ENCODE results near the gene PI4KB. TPM values are rescaled to one million over a fixed set of nuclear protein-coding genes. Genes with fewer than 3 reads are reported as not detected.

Gene PI4KB
- total RNA-seq, 3 donors from 2014 or later = 50.9 to 60.2 (median 57.8) TPM

DNA sequence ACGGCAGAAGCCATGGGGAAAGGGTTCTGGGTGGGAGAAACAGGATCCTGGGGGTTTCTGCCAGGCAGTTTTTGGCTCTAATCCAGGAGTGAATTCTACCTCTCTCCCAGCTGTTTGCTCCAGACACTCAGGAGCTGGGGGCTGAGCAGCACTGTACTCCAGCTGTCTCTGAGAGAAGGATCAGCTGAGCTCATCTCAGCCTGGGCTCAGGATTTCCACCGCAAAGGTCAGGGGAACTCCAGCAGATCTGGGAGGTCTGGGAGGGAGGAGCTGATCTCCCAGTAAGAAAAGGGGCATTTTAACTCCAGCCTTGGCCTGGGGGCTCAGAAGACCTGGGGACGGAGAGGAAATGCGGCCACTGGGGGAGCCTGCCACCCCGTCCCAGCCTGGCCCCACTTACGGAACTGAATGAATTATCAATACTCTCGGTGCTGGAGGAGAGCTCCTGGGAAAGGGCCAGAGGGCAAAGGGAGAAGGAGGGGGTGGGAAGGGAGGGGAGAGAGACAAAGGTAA, 17.3 kb downstream of the PI4KB start:
- DNase-seq (no peak), ATAC-seq (no peak)
- H3K4me1 Mint-ChIP-seq (ENCODE audit: low read depth) = peaks cover 39% of the 10 kb centered on the region
- H3K9me3 Mint-ChIP-seq = no peaks in the 10 kb centered on the region
- no peaks in the 10 kb centered on the region for H3K27me3 Mint-ChIP-seq (ENCODE audit: low read depth)
- peaks cover 48% of the 10 kb centered on the region for H3K36me3 Mint-ChIP-seq (ENCODE audit: insufficient read depth)
- no peak overlapping the region for H3K4me3 Mint-ChIP-seq

DNA sequence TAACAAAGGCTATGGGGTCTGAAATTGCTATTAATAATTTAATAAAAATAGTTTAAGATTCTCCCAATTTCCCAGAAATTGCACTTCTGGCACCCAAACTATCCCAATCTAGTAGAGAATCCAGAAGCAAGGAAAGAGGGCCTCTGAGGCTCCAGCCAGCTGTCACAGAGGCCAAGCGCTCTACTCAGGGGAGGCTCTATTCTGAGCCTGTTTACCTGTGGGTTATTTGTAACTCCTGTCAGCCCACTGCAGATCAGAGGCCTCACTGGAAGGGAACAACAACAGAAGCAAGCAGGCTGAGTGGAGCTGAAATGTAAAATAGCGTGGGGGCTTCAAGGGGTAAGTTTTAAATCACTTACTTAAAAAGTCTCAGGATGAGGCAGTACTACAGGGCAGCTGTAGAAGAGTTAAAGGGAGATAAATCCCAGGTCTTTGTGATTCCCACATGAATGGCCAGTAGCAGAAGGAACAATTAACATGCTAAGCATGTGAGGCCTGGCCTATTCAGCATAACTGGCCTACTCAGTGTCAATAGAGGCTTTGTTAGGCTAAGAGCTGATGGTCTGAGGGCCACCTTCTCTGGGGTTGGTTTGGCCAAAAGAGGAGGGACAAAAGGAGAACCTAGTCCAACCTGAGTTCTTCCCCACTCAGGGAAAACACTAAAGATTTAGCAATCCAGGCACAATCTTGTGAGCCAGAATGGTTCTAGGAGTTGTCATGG, 32.3 kb downstream of the PI4KB start:
- H3K36me3 Mint-ChIP-seq (ENCODE audit: insufficient read depth) = peaks cover 36% of the 10 kb centered on the region
- DNase-seq (no peak), ATAC-seq (no peak)

DNA sequence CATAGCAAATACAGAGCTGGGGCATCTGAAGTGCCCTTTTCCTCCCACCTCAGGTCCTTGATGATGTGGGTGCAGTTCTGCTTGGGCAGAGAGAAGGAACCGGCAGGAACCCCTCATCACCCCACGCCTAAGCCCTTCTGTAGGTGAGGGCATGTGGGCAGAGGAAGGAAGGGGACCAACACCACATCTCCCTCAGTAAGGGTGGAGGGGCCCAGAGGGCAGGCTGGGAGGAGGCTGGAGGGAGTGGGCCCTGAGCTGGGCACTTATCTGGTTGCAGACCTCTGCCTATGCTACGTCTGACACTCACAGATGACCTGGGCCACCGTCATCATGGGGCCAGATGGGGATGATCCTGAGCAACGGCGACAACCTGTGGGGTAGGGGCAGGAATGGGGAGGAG, 34.1 kb downstream of the PI4KB start:
- H3K4me3 Mint-ChIP-seq = no peak overlapping the region
- peak; percentile 9 to 11 for ATAC-seq
- DNase-seq = no peak
- H3K4me1 Mint-ChIP-seq (ENCODE audit: low read depth) = peaks cover 10% of the 10 kb centered on the region
- H3K27me3 Mint-ChIP-seq (ENCODE audit: low read depth) = no peaks in the 10 kb centered on the region
- H3K36me3 Mint-ChIP-seq (ENCODE audit: insufficient read depth) = peaks cover 30% of the 10 kb centered on the region
- H3K9me3 Mint-ChIP-seq = no peaks in the 10 kb centered on the region

More for the DNA sequence above, 32.3 kb downstream of the PI4KB start:
- H3K27me3 Mint-ChIP-seq (ENCODE audit: low read depth) = no peaks in the 10 kb centered on the region
- H3K4me1 Mint-ChIP-seq (ENCODE audit: low read depth) = no peaks in the 10 kb centered on the region
- H3K4me3 Mint-ChIP-seq = no peak overlapping the region
- H3K9me3 Mint-ChIP-seq = no peaks in the 10 kb centered on the region

DNA sequence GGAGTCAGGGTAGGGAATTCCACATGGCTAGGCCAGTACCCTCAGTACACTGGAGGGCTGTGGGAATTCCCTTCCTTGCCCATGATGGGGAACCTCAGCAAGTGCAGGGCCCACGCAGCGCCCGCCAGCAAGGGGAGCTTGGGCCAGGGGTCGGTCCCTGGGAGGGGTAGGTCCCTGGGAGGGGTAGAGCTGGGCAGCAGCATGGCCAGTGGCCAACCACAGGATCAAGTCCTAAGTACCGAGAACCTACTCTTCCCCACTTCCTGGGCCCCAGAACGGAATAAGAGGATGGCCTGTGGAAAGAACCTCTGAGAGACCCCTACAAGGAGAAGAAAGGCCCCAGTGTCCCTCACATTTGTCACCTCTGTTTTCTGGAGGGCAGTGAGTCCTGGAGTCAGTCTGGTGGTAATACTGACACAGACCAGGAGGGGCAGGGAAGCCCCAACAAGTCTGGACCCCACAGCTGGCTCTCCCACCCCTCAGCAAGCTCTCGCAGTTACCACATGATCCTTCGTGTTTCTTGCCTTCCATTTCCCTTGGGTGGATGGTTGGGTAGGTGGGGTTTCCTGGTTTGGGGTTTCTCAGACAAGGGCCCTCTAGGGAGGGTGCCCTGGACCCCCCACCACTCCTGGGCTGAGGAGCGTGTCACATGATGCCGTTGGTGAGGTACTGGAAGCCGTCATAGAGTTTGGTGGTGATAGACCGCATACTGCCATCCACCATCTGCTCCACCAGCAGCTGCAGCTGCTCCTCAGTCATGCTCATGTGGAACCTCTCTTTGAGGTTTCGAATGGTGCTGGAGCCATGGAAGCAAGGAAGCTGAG, 34.8 kb downstream of the PI4KB start:
- DNase-seq (no peak), ATAC-seq (no peak)
- peaks cover 29% of the 10 kb centered on the region for H3K36me3 Mint-ChIP-seq (ENCODE audit: insufficient read depth)

DNA sequence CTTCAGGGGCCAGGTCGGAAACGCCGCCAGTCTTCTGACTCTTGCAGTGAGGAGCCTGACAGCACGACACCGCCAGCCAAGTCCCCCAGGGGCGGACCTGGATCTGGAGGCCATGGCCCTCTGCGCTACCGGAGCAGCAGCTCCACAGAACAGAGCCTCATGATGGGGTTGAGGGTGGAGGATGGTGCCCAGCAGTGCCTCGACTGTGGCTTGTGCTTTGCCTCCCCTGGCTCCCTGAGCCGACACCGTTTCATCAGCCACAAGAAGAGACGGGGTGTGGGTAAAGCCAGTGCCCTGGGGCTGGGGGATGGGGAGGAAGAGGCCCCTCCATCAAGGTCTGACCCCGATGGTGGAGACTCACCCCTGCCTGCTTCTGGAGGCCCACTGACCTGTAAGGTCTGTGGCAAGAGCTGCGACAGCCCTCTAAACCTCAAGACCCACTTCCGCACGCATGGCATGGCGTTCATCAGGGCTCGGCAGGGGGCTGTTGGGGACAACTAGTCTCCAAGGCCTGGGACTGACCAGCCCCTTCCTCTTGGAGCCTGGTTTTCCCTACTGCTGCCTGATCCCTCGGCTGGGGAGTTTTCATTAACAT, 36.4 kb downstream of the PI4KB start:
- H3K36me3 Mint-ChIP-seq (ENCODE audit: insufficient read depth) = peaks cover 34% of the 10 kb centered on the region
- no peaks in the 10 kb centered on the region for H3K27me3 Mint-ChIP-seq (ENCODE audit: low read depth)
- H3K4me1 Mint-ChIP-seq (ENCODE audit: low read depth) = peaks cover 10% of the 10 kb centered on the region
- DNase-seq (no peak), ATAC-seq (no peak)
- no peaks in the 10 kb centered on the region for H3K9me3 Mint-ChIP-seq
- no peak overlapping the region for H3K4me3 Mint-ChIP-seq

More for the DNA sequence above, 34.8 kb downstream of the PI4KB start:
- H3K4me1 Mint-ChIP-seq (ENCODE audit: low read depth) = peaks cover 10% of the 10 kb centered on the region
- no peaks in the 10 kb centered on the region for H3K9me3 Mint-ChIP-seq
- no peak overlapping the region for H3K4me3 Mint-ChIP-seq
- no peaks in the 10 kb centered on the region for H3K27me3 Mint-ChIP-seq (ENCODE audit: low read depth)

DNA sequence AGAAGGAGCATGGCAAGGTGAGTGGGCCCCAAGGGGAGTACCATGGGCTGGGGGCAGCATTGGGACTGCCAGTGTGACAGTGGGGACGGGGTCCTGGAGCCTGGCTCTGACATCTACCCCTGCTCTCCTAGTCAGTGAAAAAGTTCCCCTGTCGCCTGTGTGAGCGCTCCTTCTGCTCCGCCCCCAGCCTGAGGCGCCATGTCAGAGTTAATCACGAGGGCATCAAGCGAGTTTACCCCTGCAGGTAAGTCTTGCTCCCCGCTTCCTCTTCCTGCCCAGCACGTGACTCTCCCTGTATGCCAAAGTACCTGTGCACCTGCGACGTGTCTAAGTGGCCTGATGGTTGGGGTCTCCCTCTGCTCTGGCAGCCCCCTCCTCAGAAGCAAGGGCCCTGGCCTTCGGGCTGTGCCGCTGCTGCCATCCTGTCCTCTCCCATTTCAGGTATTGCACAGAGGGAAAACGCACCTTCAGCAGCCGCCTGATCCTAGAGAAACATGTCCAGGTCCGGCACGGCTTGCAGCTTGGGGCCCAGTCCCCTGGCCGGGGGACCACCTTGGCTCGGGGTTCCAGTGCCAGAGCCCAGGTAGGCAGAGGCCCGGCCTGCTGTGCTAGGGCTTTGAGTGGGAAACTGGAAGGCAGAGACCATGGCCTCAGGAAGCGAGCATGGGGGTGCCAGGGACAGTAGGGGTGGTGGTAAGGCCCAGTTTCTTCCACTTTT, 37.1 kb downstream of the PI4KB start:
- ATAC-seq (no peak), DNase-seq (no peak)
- H3K4me1 Mint-ChIP-seq (ENCODE audit: low read depth) = peaks cover 10% of the 10 kb centered on the region
- no peak overlapping the region for H3K4me3 Mint-ChIP-seq
- peaks cover 34% of the 10 kb centered on the region for H3K36me3 Mint-ChIP-seq (ENCODE audit: insufficient read depth)
- no peaks in the 10 kb centered on the region for H3K27me3 Mint-ChIP-seq (ENCODE audit: low read depth)
- no peaks in the 10 kb centered on the region for H3K9me3 Mint-ChIP-seq

DNA sequence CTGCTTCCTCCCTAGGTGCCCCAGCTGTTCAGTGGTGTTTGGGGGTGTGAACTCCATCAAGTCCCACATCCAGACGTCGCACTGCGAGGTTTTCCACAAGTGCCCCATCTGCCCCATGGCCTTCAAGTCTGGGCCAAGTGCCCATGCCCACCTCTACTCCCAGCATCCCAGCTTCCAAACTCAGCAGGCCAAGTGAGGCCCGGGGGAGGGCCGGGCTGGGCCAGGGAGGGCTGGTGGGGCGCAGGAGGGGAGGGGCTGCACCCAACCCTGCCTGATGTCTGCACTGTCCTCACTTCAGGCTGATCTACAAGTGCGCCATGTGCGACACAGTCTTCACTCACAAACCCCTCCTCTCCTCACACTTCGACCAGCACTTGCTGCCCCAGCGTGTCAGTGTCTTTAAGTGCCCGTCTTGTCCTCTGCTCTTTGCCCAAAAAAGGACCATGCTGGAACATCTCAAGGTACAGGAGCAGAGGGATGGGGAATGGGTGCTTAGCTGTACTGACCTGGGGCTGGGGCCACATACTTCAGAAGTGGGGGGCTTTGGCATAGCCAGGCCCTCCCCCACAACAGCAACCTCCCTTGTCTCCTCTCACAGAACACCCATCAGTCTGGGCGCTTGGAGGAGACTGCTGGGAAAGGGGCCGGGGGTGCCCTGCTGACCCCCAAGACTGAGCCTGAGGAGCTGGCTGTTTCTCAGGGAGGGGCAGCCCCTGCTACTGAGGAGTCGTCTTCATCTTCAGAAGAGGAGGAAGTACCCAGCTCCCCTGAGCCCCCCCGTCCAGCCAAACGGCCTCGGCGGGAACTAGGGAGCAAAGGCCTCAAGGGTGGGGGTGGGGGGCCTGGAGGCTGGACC, 37.9 kb downstream of the PI4KB start:
- Mint-ChIP-seq H3K36me3 (ENCODE audit: insufficient read depth) (peaks cover 33% of the 10 kb centered on the region), H3K4me3 (peak overlapping the region; percentile 11), H3K4me1 (ENCODE audit: low read depth) (peaks cover 16% of the 10 kb centered on the region), H3K27me3 (ENCODE audit: low read depth) (no peaks in the 10 kb centered on the region), H3K9me3 (no peaks in the 10 kb centered on the region)
- no peak for DNase-seq
- ATAC-seq = no peak

DNA sequence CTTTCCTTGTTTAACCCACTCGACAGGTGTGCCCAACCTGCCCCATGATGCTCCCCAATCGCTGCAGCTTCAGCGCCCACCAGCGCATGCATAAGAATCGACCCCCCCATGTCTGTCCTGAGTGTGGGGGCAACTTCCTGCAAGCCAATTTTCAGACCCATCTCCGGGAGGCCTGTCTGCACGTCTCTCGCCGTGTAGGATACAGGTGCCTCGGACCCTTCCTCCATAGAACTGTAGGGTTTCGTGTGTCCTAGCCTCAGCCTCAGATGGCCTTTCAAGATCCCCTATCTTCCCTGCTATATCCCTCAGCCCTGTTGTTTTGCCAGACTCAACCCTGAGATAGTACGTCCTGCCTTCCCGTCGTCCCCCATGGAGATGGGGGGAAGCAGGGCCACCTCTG, 38.7 kb downstream of the PI4KB start:
- ATAC-seq (no peak), DNase-seq (no peak)
- Mint-ChIP-seq H3K27me3 (ENCODE audit: low read depth) (no peaks in the 10 kb centered on the region), H3K4me3 (peak overlapping the region; percentile 11), H3K36me3 (ENCODE audit: insufficient read depth) (peaks cover 27% of the 10 kb centered on the region), H3K4me1 (ENCODE audit: low read depth) (peaks cover 24% of the 10 kb centered on the region), H3K9me3 (no peaks in the 10 kb centered on the region)

DNA sequence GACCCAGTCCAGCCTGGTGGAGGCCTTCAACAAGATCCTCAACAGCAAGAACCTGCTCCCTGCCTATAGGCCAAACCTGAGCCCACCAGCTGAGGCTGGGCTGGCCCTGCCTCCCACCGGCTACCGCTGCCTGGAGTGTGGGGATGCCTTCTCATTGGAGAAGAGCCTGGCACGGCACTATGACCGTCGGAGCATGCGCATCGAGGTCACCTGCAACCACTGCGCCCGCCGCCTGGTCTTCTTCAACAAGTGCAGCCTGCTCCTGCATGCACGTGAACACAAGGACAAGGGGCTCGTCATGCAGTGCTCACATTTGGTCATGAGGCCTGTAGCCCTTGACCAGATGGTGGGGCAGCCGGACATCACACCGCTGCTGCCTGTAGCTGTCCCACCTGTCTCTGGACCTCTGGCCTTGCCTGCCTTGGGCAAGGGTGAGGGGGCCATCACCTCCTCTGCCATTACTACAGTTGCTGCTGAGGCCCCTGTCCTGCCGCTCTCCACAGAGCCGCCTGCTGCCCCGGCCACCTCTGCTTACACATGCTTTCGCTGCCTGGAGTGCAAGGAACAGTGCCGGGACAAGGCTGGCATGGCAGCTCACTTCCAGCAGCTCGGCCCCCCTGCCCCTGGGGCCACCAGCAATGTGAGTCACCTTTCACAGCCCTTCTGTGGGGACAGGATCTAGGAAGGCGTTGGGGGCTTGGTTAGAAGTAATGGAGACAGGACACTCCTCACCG, 39.3 kb downstream of the PI4KB start:
- H3K4me1 Mint-ChIP-seq (ENCODE audit: low read depth) = peaks cover 29% of the 10 kb centered on the region
- DNase-seq = no peak
- H3K4me3 Mint-ChIP-seq = no peak overlapping the region
- H3K9me3 Mint-ChIP-seq = no peaks in the 10 kb centered on the region
- ATAC-seq = no peak
- peaks cover 24% of the 10 kb centered on the region for H3K36me3 Mint-ChIP-seq (ENCODE audit: insufficient read depth)
- H3K27me3 Mint-ChIP-seq (ENCODE audit: low read depth) = no peaks in the 10 kb centered on the region

DNA sequence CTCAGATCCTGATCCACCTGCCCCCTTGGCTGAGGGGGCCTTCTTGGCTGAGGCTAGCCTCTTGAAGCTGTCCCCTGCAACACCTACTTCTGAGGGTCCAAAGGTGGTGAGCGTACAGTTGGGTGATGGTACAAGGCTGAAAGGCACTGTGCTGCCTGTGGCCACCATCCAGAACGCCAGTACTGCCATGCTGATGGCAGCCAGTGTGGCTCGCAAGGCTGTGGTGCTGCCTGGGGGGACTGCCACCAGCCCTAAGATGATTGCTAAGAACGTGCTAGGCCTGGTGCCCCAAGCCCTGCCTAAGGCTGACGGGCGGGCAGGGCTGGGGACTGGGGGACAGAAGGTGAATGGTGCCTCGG, 39.9 kb downstream of the PI4KB start:
- no peaks in the 10 kb centered on the region for H3K9me3 Mint-ChIP-seq
- DNase-seq = no peak
- H3K4me3 Mint-ChIP-seq = no peak overlapping the region
- H3K4me1 Mint-ChIP-seq (ENCODE audit: low read depth) = peaks cover 29% of the 10 kb centered on the region
- H3K36me3 Mint-ChIP-seq (ENCODE audit: insufficient read depth) = peaks cover 20% of the 10 kb centered on the region
- no peak for ATAC-seq
- no peaks in the 10 kb centered on the region for H3K27me3 Mint-ChIP-seq (ENCODE audit: low read depth)

DNA sequence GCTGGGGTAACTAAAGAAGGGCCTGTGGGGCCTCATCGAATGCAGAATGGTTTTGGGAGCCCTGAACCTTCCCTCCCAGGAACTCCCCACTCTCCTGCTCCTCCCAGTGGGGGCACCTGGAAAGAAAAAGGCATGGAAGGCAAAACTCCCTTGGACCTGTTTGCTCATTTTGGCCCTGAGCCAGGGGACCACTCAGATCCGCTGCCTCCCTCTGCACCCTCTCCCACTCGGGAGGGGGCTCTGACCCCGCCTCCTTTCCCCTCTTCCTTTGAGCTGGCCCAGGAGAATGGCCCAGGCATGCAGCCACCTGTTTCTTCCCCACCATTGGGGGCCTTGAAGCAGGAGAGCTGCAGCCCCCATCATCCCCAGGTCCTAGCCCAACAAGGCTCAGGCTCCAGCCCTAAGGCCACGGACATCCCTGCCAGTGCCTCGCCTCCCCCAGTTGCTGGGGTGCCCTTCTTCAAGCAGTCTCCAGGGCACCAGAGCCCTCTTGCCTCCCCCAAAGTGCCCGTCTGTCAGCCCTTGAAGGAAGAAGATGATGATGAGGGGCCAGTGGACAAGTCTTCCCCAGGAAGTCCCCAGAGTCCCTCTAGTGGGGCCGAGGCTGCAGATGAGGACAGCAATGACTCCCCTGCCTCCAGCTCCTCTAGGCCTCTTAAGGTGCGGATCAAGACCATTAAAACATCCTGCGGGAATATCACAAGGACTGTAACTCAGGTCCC, 40.4 kb downstream of the PI4KB start:
- Mint-ChIP-seq H3K27me3 (ENCODE audit: low read depth) (no peaks in the 10 kb centered on the region), H3K36me3 (ENCODE audit: insufficient read depth) (peaks cover 20% of the 10 kb centered on the region), H3K9me3 (no peaks in the 10 kb centered on the region), H3K4me1 (ENCODE audit: low read depth) (peaks cover 29% of the 10 kb centered on the region), H3K4me3 (no peak overlapping the region)
- DNase-seq (no peak), ATAC-seq (no peak)

DNA sequence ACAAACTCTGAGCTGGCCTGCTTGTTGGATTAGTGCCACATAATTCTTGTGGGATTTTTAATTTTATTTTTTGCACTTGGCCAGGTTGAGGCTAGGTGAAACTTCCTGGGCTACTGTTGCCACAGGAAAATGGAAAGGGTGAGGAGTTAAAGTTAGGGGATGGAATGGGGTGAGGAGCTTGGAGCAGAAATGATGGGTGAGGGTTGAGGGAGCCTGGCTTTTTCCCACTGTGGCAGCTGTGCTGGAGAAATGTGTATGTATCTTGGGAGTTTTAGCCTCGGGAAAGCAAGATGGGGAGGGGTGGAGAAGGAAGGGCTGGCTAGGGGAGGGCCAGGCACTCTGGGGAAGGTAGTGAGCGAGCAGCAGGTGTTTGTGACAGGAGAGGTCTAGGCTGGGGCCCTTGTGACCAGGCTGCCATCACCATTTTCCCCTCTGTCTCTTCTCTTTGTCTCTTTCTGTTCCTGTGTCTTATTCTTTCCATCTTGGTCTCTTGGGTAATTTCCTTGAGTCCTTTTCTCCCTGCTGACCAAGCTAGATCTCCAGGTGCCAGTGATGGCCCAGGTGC, 43.1 kb downstream of the PI4KB start:
- H3K4me3 Mint-ChIP-seq = peak overlapping the region; percentile 92
- no peaks in the 10 kb centered on the region for H3K9me3 Mint-ChIP-seq
- ATAC-seq (no peak), DNase-seq (no peak)
- H3K36me3 Mint-ChIP-seq (ENCODE audit: insufficient read depth) = peaks cover 16% of the 10 kb centered on the region
- H3K4me1 Mint-ChIP-seq (ENCODE audit: low read depth) = peaks cover 32% of the 10 kb centered on the region
- H3K27me3 Mint-ChIP-seq (ENCODE audit: low read depth) = no peaks in the 10 kb centered on the region
